WTC11 (cell line): Measurements from ENCODE around the gene PRDM12. TPM values are rescaled to one million over a fixed set of nuclear protein-coding genes. Genes with fewer than 3 reads are reported as not detected.

Experiments
- ATAC-seq: fragments of 200-7000 bp; cut with Tn5 transposase; 2 replicates; pipeline ENCODE4 v1.10.0; 2021; ENCODE audit warnings: mild to moderate bottlenecking, moderate library complexity
- CTCF ChIA-PET: fragments of 300-600 bp; sonication (Branson Sonifier 250); formaldehyde crosslinking; loops from one replicate; lab custom pipeline; 2021; ENCODE audit warnings: antibody characterized with exemption; lab: Charles Lee
- POLR2A ChIA-PET: fragments of 350-600 bp; sonication (Branson Sonifier 250); formaldehyde crosslinking; loops from one replicate; lab custom pipeline; 2021; ENCODE audit warnings: antibody characterized with exemption; lab: Charles Lee
- DNase-seq: peaks from one replicate; pipeline ENCODE4 v3.0.0; 2021; ENCODE audit warnings: low spot score
- H3K27ac Mint-ChIP-seq: 2 replicates; pipeline ENCODE4 v1.8.0; 2021; ENCODE audit warnings: mixed read lengths
- H3K27me3 Mint-ChIP-seq: 2 replicates; pipeline ENCODE4 v1.8.0; 2021; ENCODE audit warnings: low read depth, mild to moderate bottlenecking, moderate library complexity, mixed read lengths
- H3K36me3 Mint-ChIP-seq: 2 replicates; pipeline ENCODE4 v1.8.0; 2021; ENCODE audit warnings: mixed read lengths
- H3K4me1 Mint-ChIP-seq: 2 replicates; pipeline ENCODE4 v1.8.0; 2022; ENCODE audit warnings: mixed read lengths
- H3K4me3 Mint-ChIP-seq: 2 replicates; pipeline ENCODE4 v1.8.0; 2021; ENCODE audit warnings: mild to moderate bottlenecking, moderate library complexity, mixed read lengths
- H3K9me3 Mint-ChIP-seq: 2 replicates; pipeline ENCODE4 v1.8.0; 2021; ENCODE audit warnings: mixed read lengths
- ATF2 ChIP-seq: sonication (generic); formaldehyde crosslinking; IDR thresholded peaks from 2 replicates; pipeline ENCODE4 v1.8.1; 2022; ENCODE audit warnings: low read depth, missing genetic modification reagents, borderline replicate concordance
- ATF6 ChIP-seq: sonication (generic); formaldehyde crosslinking; IDR thresholded peaks from 2 replicates; pipeline ENCODE4 v1.8.1; 2023; ENCODE audit warnings: mild to moderate bottlenecking, missing genetic modification reagents
- CTCF ChIP-seq: fragments of 200-600 bp; IDR thresholded peaks from 2 replicates; pipeline ENCODE4 v1.8.0; 2022; ENCODE audit warnings: antibody characterized with exemption
- E2F5 ChIP-seq: sonication (generic); formaldehyde crosslinking; IDR thresholded peaks from 2 replicates; pipeline ENCODE4 v1.8.1; 2022; ENCODE audit warnings: mild to moderate bottlenecking, moderate library complexity, missing genetic modification reagents
- FOXP4 ChIP-seq: sonication (generic); formaldehyde crosslinking; IDR thresholded peaks from 2 replicates; pipeline ENCODE4 v1.8.0; 2022; ENCODE audit warnings: mild to moderate bottlenecking, missing genetic modification reagents
- GABPB1 ChIP-seq: sonication (generic); formaldehyde crosslinking; IDR thresholded peaks from 2 replicates; pipeline ENCODE4 v1.8.1; 2023; ENCODE audit warnings: mild to moderate bottlenecking, missing genetic modification reagents
- MAX ChIP-seq: sonication (generic); formaldehyde crosslinking; IDR thresholded peaks from 2 replicates; pipeline ENCODE4 v1.8.0; 2022; ENCODE audit warnings: mild to moderate bottlenecking, missing genetic modification reagents
- NFATC4 ChIP-seq: fragments of 250-450 bp; sonication (Bioruptor Pico); IDR thresholded peaks from 2 replicates; pipeline ENCODE4 v1.9.0; 2021; ENCODE audit warnings: mild to moderate bottlenecking
- NR2C2 ChIP-seq: sonication (generic); formaldehyde crosslinking; IDR thresholded peaks from 2 replicates; pipeline ENCODE4 v1.8.0; 2022; ENCODE audit warnings: mild to moderate bottlenecking, missing genetic modification reagents
- NR3C1 ChIP-seq: sonication (generic); formaldehyde crosslinking; conservative IDR thresholded peaks from 2 replicates; pipeline ENCODE4 v1.8.1; 2023; ENCODE audit warnings: low read depth, mild to moderate bottlenecking, missing genetic modification reagents
- PRDM15 ChIP-seq: sonication (generic); formaldehyde crosslinking; IDR thresholded peaks from 2 replicates; pipeline ENCODE4 v1.8.0; 2022; ENCODE audit warnings: missing genetic modification reagents
- SMAD3 ChIP-seq: sonication (generic); formaldehyde crosslinking; IDR thresholded peaks from 2 replicates; pipeline ENCODE4 v1.8.0; 2022; ENCODE audit warnings: missing genetic modification reagents, mild to moderate bottlenecking, borderline replicate concordance
- USF1 ChIP-seq: sonication (generic); formaldehyde crosslinking; IDR thresholded peaks from 2 replicates; pipeline ENCODE4 v1.8.0; 2022; ENCODE audit warnings: mild to moderate bottlenecking, missing genetic modification reagents
- ZMAT4 ChIP-seq: fragments of 250-450 bp; sonication (Bioruptor Pico); IDR thresholded peaks from 2 replicates; pipeline ENCODE4 v1.9.0; 2021; ENCODE audit warnings: mild to moderate bottlenecking
- ZNF232 ChIP-seq: sonication (generic); formaldehyde crosslinking; IDR thresholded peaks from 2 replicates; pipeline ENCODE4 v1.8.0; 2022; ENCODE audit warnings: mild to moderate bottlenecking, missing genetic modification reagents
- ZNF281 ChIP-seq: sonication (generic); formaldehyde crosslinking; IDR thresholded peaks from 2 replicates; pipeline ENCODE4 v1.8.0; 2023; ENCODE audit warnings: mild to moderate bottlenecking, missing genetic modification reagents
- ZNF671 ChIP-seq: fragments of 250-450 bp; sonication (Bioruptor Pico); IDR thresholded peaks from 2 replicates; pipeline ENCODE4 v1.8.0; 2021; ENCODE audit warnings: mild to moderate bottlenecking
- total RNA-seq: library from RNA; stranded (reverse); gene quantifications from 3 replicates; pipeline ENCODE4 v1.2.3, GENCODE V29; 2021

PRDM12 gene
- total RNA-seq, 1 experiment from 2014 or later: 0.09 TPM

GRCh38 chr9:130658893-130659698 lies 5.3 kb upstream of the PRDM12 start:
- Mint-ChIP-seq H3K27me3 (peaks cover 100% of the 10 kb centered on the region), H3K4me1 (peaks cover 16% of the 10 kb centered on the region), H3K4me3 (peak overlapping the region; percentile 62), H3K9me3 (no peaks in the 10 kb centered on the region), H3K27ac (no peak overlapping the region), H3K36me3 (0 out of 2 replicates have a peak, but pooled peaks cover 3% of the 10 kb centered on the region)
- no peak for ATAC-seq
- ChIA-PET POLR2A (interaction anchor here (1.0 kb wide), 1 partner anchor 23 kb away, joined by 3 read pairs; no protein-coding TSS in a partner anchor), CTCF (interaction anchor here (1.2 to 1.9 kb wide), 2 partner anchors 23 to 25 kb away, joined by 5 to 10 read pairs; no protein-coding TSS in a partner anchor)
- DNase-seq: peak; percentile 33
- TF ChIP-seq E2F5 (CRISPR knock-in tag): 0 out of 2 replicates have a peak, but pooled peaks have one; percentile 34
- no peak for TF ChIP-seq CTCF
- TF ChIP-seq ZMAT4 (CRISPR knock-in tag): no peak
- TF ChIP-seq NR2C2 (CRISPR knock-in tag): no peak
- TF ChIP-seq SMAD3 (CRISPR knock-in tag): no peak
- TF ChIP-seq NR3C1 (CRISPR knock-in tag): no peak
- no peak for TF ChIP-seq NFATC4
- 0 out of 2 replicates have a peak, but pooled peaks have one; percentile 28 for TF ChIP-seq ZNF281 (CRISPR knock-in tag)
- no peak for TF ChIP-seq ZNF671
- TF ChIP-seq USF1 (CRISPR knock-in tag): peak; percentile 50; the same call in 1 of the 2 replicates
- 0 out of 2 replicates have a peak, but pooled peaks have one; percentile 17 for TF ChIP-seq PRDM15
- TF ChIP-seq GABPB1: no peak
- no peak for TF ChIP-seq ATF2
- TF ChIP-seq FOXP4 (CRISPR knock-in tag): 0 out of 2 replicates have a peak, but pooled peaks have one; percentile 28
- no peak for TF ChIP-seq ATF6 (CRISPR knock-in tag)
- peak; percentile 84 for TF ChIP-seq MAX (CRISPR knock-in tag)
- 0 out of 2 replicates have a peak, but pooled peaks have one; percentile 31 for TF ChIP-seq ZNF232 (CRISPR knock-in tag)
